Spleen (tissue), 11 donors: ENCODE results near the gene ARHGAP27. TPM values are rescaled to one million over a fixed set of nuclear protein-coding genes. Genes with fewer than 3 reads are reported as not detected.

Experiments used
- DNase-seq: peaks from one replicate; pipeline ENCODE4 v3.0.0-alpha.2; 2020
- H3K27ac ChIP-seq, 8 donors: fragments of 200-600 bp; sonication (generic) in 7 of 8; 1 replicate in 4 of 8; 2 replicates in 4 of 8; pipeline versions ENCODE4 v1.5.0 to v1.8.0; 2016 to 2021; ENCODE audit warnings: inconsistent platforms in 4 of 8, mild to moderate bottlenecking in 4 of 8, moderate library complexity in 1 of 8
- H3K27me3 ChIP-seq, 7 donors: fragments of 200-600 bp; sonication (generic) in 6 of 7; replicated peaks in 1 of 7; 1 replicate in 4 of 7; 2 replicates in 3 of 7; pipeline versions ENCODE4 v1.5.0 to v1.8.0; 2016 to 2021; ENCODE audit warnings: inconsistent platforms in 3 of 7, mild to moderate bottlenecking in 1 of 7
- H3K36me3 ChIP-seq, 6 donors: fragments of 200-600 bp; sonication (generic) in 5 of 6; 1 replicate in 4 of 6; 2 replicates in 2 of 6; pipeline versions ENCODE4 v1.5.0 to v1.8.0; 2016 to 2021; ENCODE audit warnings: inconsistent platforms in 2 of 6
- H3K4me1 ChIP-seq, 6 donors: fragments of 200-600 bp; sonication (generic) in 5 of 6; 1 replicate in 3 of 6; 2 replicates in 3 of 6; pipeline versions ENCODE4 v1.5.0 to v1.8.0; 2016 to 2021; ENCODE audit warnings: inconsistent platforms in 3 of 6
- H3K4me3 ChIP-seq, 8 donors: fragments of 200-600 bp; sonication (generic) in 7 of 8; 1 replicate in 4 of 8; 2 replicates in 4 of 8; pipeline versions ENCODE4 v1.5.0 to v1.8.0; 2016 to 2021; ENCODE audit warnings: inconsistent platforms in 4 of 8, mild to moderate bottlenecking in 4 of 8, moderate library complexity in 2 of 8
- H3K9me3 ChIP-seq, 8 donors: fragments of 200-600 bp; sonication (generic) in 7 of 8; 1 replicate in 4 of 8; 2 replicates in 4 of 8; pipeline versions ENCODE4 v1.5.0 to v1.8.0; 2016 to 2021; ENCODE audit warnings: inconsistent platforms in 4 of 8
- POLR2A ChIP-seq, 3 donors: fragments of 450-650 bp; IDR thresholded peaks; one replicate each; pipeline ENCODE4 v1.5.1; 2017; ENCODE audit warnings: antibody characterized with exemption in 3 of 3, mild to moderate bottlenecking in 1 of 3
- POLR2AphosphoS5 ChIP-seq, 3 donors: sonication (generic); formaldehyde crosslinking; IDR thresholded peaks; one replicate each; pipeline ENCODE4 v1.5.1; 2017; ENCODE audit warnings: antibody characterized with exemption in 3 of 3
- WGBS, 5 donors: extraction: QIAGEN DNeasy Blood & Tissue Kit in 3 of 5; methylation state at CpG; one replicate each; pipeline versions ENCODE4 v1.1.5 to v1.1.7; 2013 to 2018; 5-methylcytosine and 5-hydroxymethylcytosine counted together
- intact Hi-C: fragments of 100-400 bp; cut with DNase I; formaldehyde crosslinking; loops from one replicate; pipeline ENCODE4 v1.15.0; 2023; ENCODE audit warnings: low total_unique reads
- polyA plus RNA-seq, 3 donors: library from polyadenylated mRNA; stranded (reverse); fragments of 200-250 nt; gene quantifications; one replicate each; pipeline ENCODE4 v1.2.1, GENCODE V29; 2013
- total RNA-seq, 7 donors: library from RNA; depleted of rRNA in 3 of 7; stranded (reverse); fragments of >200 nt in 3 of 7; fragmentation: NEBNext Ultra II Directional in 4 of 7; extraction: Animal tissue kit (Norgen Biotek cat#: 25700) in 4 of 7; gene quantifications; one replicate each; pipeline versions ENCODE4 v1.1.0 to v1.2.1, GENCODE V29; 2016 to 2021
- TF ChIP-seq, protein P1 (sequence below), 11 experiments: fragments of 200-600 bp in 7 of 11; fragments of 450-650 bp in 4 of 11; sonication (generic) in 4 of 11; IDR thresholded peaks in 8 of 11; conservative IDR thresholded peaks in 3 of 11; 1 replicate in 7 of 11; 2 replicates in 4 of 11; pipeline versions ENCODE4 v1.4.0 to v1.8.0; 2016 to 2021; ENCODE audit warnings: antibody characterized with exemption in 11 of 11, inconsistent platforms in 4 of 11, mild to moderate bottlenecking in 1 of 11
- donor health status: healthy with polysubstance abuse.
- donor health status: DM: no; HTN: no; CAD: no; lungs with moderate emphysema.
- donor health status: DM: no; HTN: no; CAD: no.
- donor health status: Bipolar disorder and iron deficiency.
- donor health status: healthy.
- donor health status: DM: no; HTN: no; CAD: no.
- donor health status: DM: yes; HTN: yes; CAD: no.

The ARHGAP27 gene
- total and polyA plus RNA-seq, 10 donors: 43.6 to 151 (median 118) TPM

GRCh38 chr17:45405250-45406086 is 27.2 kb downstream of the ARHGAP27 start:
- intact Hi-C loops: no loop called here
- Histone ChIP-seq H3K9me3 (no peaks in the 10 kb centered on the region), H3K4me3 (peak overlapping the region in 1 of 8 donors; percentile 10), H3K27ac (peak overlapping the region in 3 of 8 donors; percentile 94 to 95 (median 95)), H3K4me1 (peaks cover 28 to 60% (median 42%) of the 10 kb centered on the region in 6 donors), H3K27me3 (no peaks in the 10 kb centered on the region), H3K36me3 (peaks cover 3 to 72% (median 55%) of the 10 kb centered on the region in 6 donors)
- TF ChIP-seq POLR2A (IDR thresholded peaks at IDR 0.05): no peak
- TF ChIP-seq, protein P1, sequence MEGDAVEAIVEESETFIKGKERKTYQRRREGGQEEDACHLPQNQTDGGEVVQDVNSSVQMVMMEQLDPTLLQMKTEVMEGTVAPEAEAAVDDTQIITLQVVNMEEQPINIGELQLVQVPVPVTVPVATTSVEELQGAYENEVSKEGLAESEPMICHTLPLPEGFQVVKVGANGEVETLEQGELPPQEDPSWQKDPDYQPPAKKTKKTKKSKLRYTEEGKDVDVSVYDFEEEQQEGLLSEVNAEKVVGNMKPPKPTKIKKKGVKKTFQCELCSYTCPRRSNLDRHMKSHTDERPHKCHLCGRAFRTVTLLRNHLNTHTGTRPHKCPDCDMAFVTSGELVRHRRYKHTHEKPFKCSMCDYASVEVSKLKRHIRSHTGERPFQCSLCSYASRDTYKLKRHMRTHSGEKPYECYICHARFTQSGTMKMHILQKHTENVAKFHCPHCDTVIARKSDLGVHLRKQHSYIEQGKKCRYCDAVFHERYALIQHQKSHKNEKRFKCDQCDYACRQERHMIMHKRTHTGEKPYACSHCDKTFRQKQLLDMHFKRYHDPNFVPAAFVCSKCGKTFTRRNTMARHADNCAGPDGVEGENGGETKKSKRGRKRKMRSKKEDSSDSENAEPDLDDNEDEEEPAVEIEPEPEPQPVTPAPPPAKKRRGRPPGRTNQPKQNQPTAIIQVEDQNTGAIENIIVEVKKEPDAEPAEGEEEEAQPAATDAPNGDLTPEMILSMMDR (IDR thresholded peaks at IDR 0.05 in 8 of 11, conservative IDR thresholded peaks at IDR 0.05 in 3 of 11): no peak
- TF ChIP-seq POLR2AphosphoS5 (IDR thresholded peaks at IDR 0.05): no peak
- WGBS, 5 donors: 75 to 90% (median 83%) methylated on average over 28 to 48 of the region's 48 CpGs
- DNase-seq: peak; percentile 71

GRCh38 chr17:45404870-45405249 is 27.8 kb downstream of the ARHGAP27 start:
- intact Hi-C loops: no loop called here
- peaks cover 27 to 54% (median 40%) of the 10 kb centered on the region in 6 donors for H3K4me1 ChIP-seq
- no peaks in the 10 kb centered on the region for H3K9me3 ChIP-seq
- no peak overlapping the region for H3K4me3 ChIP-seq
- DNase-seq: no peak
- H3K27ac ChIP-seq: peak overlapping the region in 3 of 8 donors; percentile 94 to 95 (median 95)
- TF ChIP-seq POLR2A (IDR thresholded peaks at IDR 0.05): no peak
- TF ChIP-seq POLR2AphosphoS5 (IDR thresholded peaks at IDR 0.05): peak in 1 of 3 donors; percentile 39
- peaks cover 3 to 78% (median 60%) of the 10 kb centered on the region in 6 donors for H3K36me3 ChIP-seq
- H3K27me3 ChIP-seq: no peaks in the 10 kb centered on the region
- WGBS, 5 donors: 85 to 92% (median 88%) methylated on average over 12 to 14 of the region's 14 CpGs

DNA sequence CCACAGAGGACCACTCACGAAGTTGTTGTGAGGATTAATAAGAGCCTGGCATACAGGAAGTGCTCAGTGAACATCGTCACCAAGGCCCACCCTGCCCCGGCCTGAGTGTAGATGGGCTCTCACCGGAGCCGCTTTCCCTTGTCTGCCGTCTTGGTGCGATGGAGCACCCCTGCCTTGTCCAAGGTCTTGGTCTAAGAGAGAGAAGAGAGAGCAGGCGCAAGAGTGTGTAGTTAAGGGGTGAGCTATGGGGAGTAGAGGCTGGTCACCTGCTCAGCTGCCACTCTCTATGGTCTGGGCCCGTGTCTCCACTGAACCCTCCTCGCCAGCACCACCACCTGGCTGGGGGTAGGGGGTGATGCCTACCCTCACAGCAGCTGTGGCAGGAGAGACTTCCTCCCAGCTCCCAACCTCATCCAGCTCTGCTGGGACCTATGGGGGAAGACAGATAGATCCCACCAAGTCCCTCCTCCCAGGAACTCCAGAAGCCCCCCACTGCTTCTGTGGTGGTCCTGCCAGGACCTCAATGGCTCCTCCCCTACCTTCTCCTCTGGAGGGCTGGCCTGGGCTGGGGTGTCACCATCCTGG is 28.7 kb downstream of the ARHGAP27 start:
- Histone ChIP-seq H3K27ac (no peak overlapping the region), H3K36me3 (peaks cover 3 to 87% (median 69%) of the 10 kb centered on the region in 6 donors), H3K4me3 (no peak overlapping the region), H3K4me1 (peaks cover 27 to 46% (median 35%) of the 10 kb centered on the region in 6 donors), H3K27me3 (no peaks in the 10 kb centered on the region), H3K9me3 (no peaks in the 10 kb centered on the region)
- intact Hi-C loops: no loop called here
- no peak for DNase-seq
- 94 to 96% (median 95%) methylated on average over 10 of the region's 10 CpGs for WGBS, 5 donors
- TF ChIP-seq POLR2A (IDR thresholded peaks at IDR 0.05) (no peak), POLR2AphosphoS5 (IDR thresholded peaks at IDR 0.05) (peak in 2 of 3 donors; percentile 9 to 13)
- TF ChIP-seq, protein P1 (IDR thresholded peaks at IDR 0.05 in 8 of 11, conservative IDR thresholded peaks at IDR 0.05 in 3 of 11): no peak

GRCh38 chr17:45402916-45403315 is 29.8 kb downstream of the ARHGAP27 start:
- intact Hi-C loops: no loop called here
- DNase-seq: peak; percentile 41
- Histone ChIP-seq H3K36me3 (peaks cover 3 to 98% (median 79%) of the 10 kb centered on the region in 6 donors), H3K4me3 (no peak overlapping the region), H3K27ac (peak overlapping the region in 1 of 8 donors; percentile 30), H3K4me1 (peaks cover 22 to 35% (median 24%) of the 10 kb centered on the region in 6 donors), H3K9me3 (no peaks in the 10 kb centered on the region), H3K27me3 (no peaks in the 10 kb centered on the region)
- 67 to 95% (median 88%) methylated on average over 1 of the region's 1 CpG for WGBS, 5 donors
- TF ChIP-seq, protein P1 (IDR thresholded peaks at IDR 0.05 in 8 of 11, conservative IDR thresholded peaks at IDR 0.05 in 3 of 11): no peak
- TF ChIP-seq POLR2A (IDR thresholded peaks at IDR 0.05) (no peak), POLR2AphosphoS5 (IDR thresholded peaks at IDR 0.05) (no peak)
